OCI-LY3 (cell line): ENCODE data around the gene CDO1.

Source experiments
- H2AFZ ChIP-seq: fragments of 200-600, 300-600 bp; shearing (Covaris generic); 2 replicates; pipeline ENCODE4 v1.6.0; 2014; ENCODE audit warnings: antibody characterized with exemption, low read depth, low read length
- H3K27ac ChIP-seq: fragments of 200-600, 300-600 bp; sonication (generic); 2 replicates; pipeline ENCODE4 v1.5.1; 2014; ENCODE audit warnings: mild to moderate bottlenecking, low read length, moderate library complexity, mixed read lengths
- H3K27me3 ChIP-seq: fragments of 200-600, 300-600 bp; sonication (generic); 2 replicates; pipeline ENCODE4 v1.6.1; 2014; ENCODE audit warnings: low read depth, low read length, mixed read lengths
- H3K36me3 ChIP-seq: fragments of 200-600, 300-600 bp; sonication (generic); replicated peaks from 2 replicates; pipeline ENCODE3; 2014; ENCODE audit warnings: low read depth, low read length, mixed read lengths
- H3K4me1 ChIP-seq: fragments of 300-600, 200-600 bp; sonication (generic); 2 replicates; pipeline ENCODE4 v1.6.1; 2014; ENCODE audit warnings: low read length, mixed read lengths
- H3K4me2 ChIP-seq: fragments of 200-600, 300-600 bp; sonication (generic); 2 replicates; pipeline ENCODE4 v1.6.1; 2014; ENCODE audit warnings: low read length, mixed read lengths
- H3K4me3 ChIP-seq: fragments of 300-600, 200-600 bp; sonication (generic); 2 replicates; pipeline ENCODE4 v1.5.1; 2014; ENCODE audit warnings: antibody characterized with exemption, mild to moderate bottlenecking, low read length, moderate library complexity
- H3K79me2 ChIP-seq: fragments of 300-600, 200-600 bp; shearing (Covaris generic); 2 replicates; pipeline ENCODE4 v1.6.1; 2014; ENCODE audit warnings: mild to moderate bottlenecking, low read length, mixed read lengths
- H3K9ac ChIP-seq: fragments of 300-600, 200-600 bp; shearing (Covaris generic); 2 replicates; pipeline ENCODE4 v1.6.0; 2014; ENCODE audit warnings: mild to moderate bottlenecking, low read length, moderate library complexity
- H3K9me3 ChIP-seq: fragments of 200-600, 300-600 bp; shearing (Covaris generic); 2 replicates; pipeline ENCODE4 v1.6.1; 2014; ENCODE audit warnings: low read length, mixed read lengths; ENCODE audit not compliant: insufficient read depth
- H4K20me1 ChIP-seq: fragments of 200-600, 300-600 bp; sonication (generic); 2 replicates; pipeline ENCODE4 v1.6.1; 2016; ENCODE audit warnings: low read length, mixed read lengths; ENCODE audit not compliant: insufficient read depth
- EZH2phosphoT487 ChIP-seq: fragments of 200-600 bp; shearing (Covaris generic); IDR thresholded peaks from 2 replicates; pipeline ENCODE4 v1.6.1; 2018; ENCODE audit warnings: antibody characterized with exemption, mixed run types, low read depth
- TF ChIP-seq, protein P1 (sequence below): fragments of 200-600, 300-600 bp; sonication (generic); IDR thresholded peaks from 2 replicates; pipeline ENCODE4 v1.5.1; 2014; ENCODE audit warnings: antibody characterized with exemption, low read length, low read depth

Gene CDO1

DNA sequence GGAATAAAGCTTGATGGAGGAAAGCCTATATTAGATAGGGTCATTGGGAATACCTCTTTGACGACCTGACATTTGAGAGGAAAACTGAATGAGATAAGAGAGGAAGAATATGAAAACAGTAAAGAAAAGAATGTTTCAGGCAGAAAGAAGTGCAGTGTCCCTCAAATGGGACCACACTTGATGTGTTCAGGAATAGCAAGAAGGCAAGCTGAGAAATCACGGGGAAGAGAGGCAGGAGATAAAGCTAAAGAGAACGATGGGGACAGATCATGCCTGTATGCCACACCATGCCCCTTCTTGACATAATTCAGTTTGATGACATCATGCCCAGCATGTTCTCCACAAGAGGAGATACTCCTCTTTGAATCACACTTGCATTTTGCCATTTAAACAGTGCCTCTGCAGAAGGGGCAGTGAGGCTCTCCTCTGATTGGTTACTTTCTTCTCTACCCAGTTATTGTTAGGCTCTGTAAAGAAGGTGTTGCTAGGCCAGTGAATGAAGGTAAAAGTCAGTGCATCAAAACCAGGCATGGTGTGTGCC, 32.9 kb upstream of the CDO1 start:
- Histone ChIP-seq H2AFZ (no peak overlapping the region), H3K79me2 (peaks cover 68% of the 10 kb centered on the region), H4K20me1 (peaks cover 72% of the 10 kb centered on the region)

DNA sequence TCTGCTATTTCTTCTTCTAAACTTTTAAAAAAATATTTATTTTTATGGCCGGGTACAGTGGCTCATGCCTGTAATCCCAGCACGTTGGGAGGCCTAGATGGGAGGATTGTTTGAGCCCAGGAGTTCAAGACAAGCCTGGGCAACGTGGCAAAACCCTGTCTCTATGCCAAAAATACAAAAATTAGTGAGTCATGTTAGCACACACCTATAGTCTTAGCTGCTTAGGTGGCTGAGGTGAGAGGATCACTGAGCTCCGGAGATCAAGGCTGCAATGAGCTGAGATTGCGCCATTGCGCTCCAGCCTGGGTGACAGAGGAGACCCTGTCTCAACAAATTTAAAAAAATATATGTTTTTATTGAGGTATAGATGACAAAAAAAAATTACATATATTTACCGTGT, 30.8 kb upstream of the CDO1 start:
- no peak overlapping the region for H3K4me2 ChIP-seq
- no peak overlapping the region for H3K9ac ChIP-seq
- H3K4me3 ChIP-seq, result no peak overlapping the region
- H3K36me3 ChIP-seq, result no peaks in the 10 kb centered on the region
- H3K79me2 ChIP-seq, result peaks cover 75% of the 10 kb centered on the region
- peaks cover 35% of the 10 kb centered on the region for H3K4me1 ChIP-seq
- no peak overlapping the region for H3K27ac ChIP-seq
- TF ChIP-seq, protein P1, sequence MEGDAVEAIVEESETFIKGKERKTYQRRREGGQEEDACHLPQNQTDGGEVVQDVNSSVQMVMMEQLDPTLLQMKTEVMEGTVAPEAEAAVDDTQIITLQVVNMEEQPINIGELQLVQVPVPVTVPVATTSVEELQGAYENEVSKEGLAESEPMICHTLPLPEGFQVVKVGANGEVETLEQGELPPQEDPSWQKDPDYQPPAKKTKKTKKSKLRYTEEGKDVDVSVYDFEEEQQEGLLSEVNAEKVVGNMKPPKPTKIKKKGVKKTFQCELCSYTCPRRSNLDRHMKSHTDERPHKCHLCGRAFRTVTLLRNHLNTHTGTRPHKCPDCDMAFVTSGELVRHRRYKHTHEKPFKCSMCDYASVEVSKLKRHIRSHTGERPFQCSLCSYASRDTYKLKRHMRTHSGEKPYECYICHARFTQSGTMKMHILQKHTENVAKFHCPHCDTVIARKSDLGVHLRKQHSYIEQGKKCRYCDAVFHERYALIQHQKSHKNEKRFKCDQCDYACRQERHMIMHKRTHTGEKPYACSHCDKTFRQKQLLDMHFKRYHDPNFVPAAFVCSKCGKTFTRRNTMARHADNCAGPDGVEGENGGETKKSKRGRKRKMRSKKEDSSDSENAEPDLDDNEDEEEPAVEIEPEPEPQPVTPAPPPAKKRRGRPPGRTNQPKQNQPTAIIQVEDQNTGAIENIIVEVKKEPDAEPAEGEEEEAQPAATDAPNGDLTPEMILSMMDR, result no peak
- no peak for TF ChIP-seq EZH2phosphoT487
- H3K27me3 ChIP-seq, result no peaks in the 10 kb centered on the region
- H3K9me3 ChIP-seq, result no peaks in the 10 kb centered on the region
- peaks cover 74% of the 10 kb centered on the region for H4K20me1 ChIP-seq
- no peak overlapping the region for H2AFZ ChIP-seq

More for the DNA sequence above, 32.9 kb upstream of the CDO1 start:
- H3K4me3 ChIP-seq, result no peak overlapping the region
- peaks cover 4% of the 10 kb centered on the region for H3K36me3 ChIP-seq
- no peaks in the 10 kb centered on the region for H3K9me3 ChIP-seq
- no peak overlapping the region for H3K27ac ChIP-seq
- peaks cover 21% of the 10 kb centered on the region for H3K4me1 ChIP-seq
- no peaks in the 10 kb centered on the region for H3K27me3 ChIP-seq
- no peak overlapping the region for H3K4me2 ChIP-seq
- TF ChIP-seq, protein P1, result no peak
- no peak for TF ChIP-seq EZH2phosphoT487
- H3K9ac ChIP-seq, result no peak overlapping the region

DNA sequence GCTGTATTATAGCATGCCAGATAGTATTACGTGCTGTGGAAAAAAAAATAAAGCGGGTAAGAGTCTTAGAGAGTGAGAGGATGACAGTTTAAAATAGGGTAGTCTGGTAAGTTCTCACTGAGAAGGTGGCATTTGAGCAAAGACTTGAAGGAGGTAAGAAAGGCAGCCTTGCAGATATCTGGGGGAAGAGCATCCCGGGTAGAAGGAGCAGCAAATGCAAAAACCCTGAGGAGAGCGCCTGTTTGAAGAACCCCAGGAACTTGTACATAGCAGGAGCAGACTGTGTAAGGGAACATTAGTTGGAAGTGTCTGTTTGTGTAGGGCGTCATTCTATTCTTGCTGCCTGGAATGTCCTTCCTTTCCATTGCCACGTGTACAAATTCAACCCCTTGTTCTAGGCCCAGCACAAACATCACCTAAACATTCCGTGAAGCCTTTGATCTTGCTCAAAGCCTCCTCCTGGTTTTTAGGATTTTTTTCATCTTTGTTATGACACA, 27.9 kb upstream of the CDO1 start:
- no peaks in the 10 kb centered on the region for H3K27me3 ChIP-seq
- no peaks in the 10 kb centered on the region for H3K9me3 ChIP-seq
- H3K27ac ChIP-seq, result no peak overlapping the region
- H4K20me1 ChIP-seq, result peaks cover 56% of the 10 kb centered on the region
- H3K79me2 ChIP-seq, result peaks cover 76% of the 10 kb centered on the region
- no peak overlapping the region for H2AFZ ChIP-seq
- TF ChIP-seq EZH2phosphoT487, result no peak
- TF ChIP-seq, protein P1, result no peak
- H3K4me1 ChIP-seq, result peaks cover 45% of the 10 kb centered on the region
- no peak overlapping the region for H3K4me3 ChIP-seq
- H3K4me2 ChIP-seq, result no peak overlapping the region
- no peak overlapping the region for H3K9ac ChIP-seq
- no peaks in the 10 kb centered on the region for H3K36me3 ChIP-seq

DNA sequence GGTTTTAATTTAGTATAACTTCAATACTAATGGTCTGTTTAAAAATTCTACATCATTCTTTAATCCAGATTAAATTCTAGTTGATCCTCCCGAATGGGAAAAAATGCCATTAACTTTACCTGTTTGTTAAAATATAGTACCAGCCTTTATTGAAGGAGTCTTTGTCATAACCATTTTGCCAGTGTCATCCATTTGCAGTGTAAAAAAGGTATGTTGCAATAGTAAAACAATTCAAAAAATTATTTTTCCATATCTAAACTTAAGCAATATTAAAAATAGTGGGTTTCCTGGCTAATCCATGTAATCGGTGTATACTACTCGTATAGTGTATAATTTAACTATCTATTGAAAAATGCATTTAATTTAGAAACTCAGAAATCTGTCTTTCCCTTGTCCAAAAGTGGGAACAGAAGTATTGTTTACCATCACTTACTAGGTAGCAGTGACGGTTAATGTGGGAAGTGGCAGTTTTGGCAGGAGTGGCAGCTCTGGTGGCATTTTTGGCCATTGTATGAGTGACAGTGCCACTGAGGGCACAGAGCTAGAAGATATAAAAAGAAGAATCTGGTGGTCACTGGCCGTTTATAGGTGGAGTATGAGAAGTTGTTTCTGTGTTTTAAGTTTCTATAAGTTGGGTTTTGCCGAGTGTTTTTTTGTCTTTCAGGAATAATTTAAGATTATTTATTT, 27.1 kb upstream of the CDO1 start:
- Histone ChIP-seq H3K79me2 (peaks cover 76% of the 10 kb centered on the region), H3K4me3 (peak overlapping the region; percentile 95), H2AFZ (no peak overlapping the region), H4K20me1 (peaks cover 55% of the 10 kb centered on the region), H3K9me3 (no peaks in the 10 kb centered on the region), H3K36me3 (no peaks in the 10 kb centered on the region), H3K9ac (0 out of 2 replicates have a peak overlapping the region, but pooled peaks have one; percentile 63), H3K4me2 (peak overlapping the region; percentile 87), H3K4me1 (peaks cover 51% of the 10 kb centered on the region), H3K27ac (no peak overlapping the region), H3K27me3 (no peaks in the 10 kb centered on the region)
- no peak for TF ChIP-seq EZH2phosphoT487
- TF ChIP-seq, protein P1, result no peak
